Cardiac atrium fibroblast (primary cell): Measurements from ENCODE around the gene OR51I2. TPM values are rescaled to one million over a fixed set of nuclear protein-coding genes. Genes with fewer than 3 reads are reported as not detected.

ENCODE experiments used
- total RNA-seq: library from RNA; depleted of rRNA; stranded (reverse); fragments of >200 nt; gene quantifications from 2 replicates; pipeline ENCODE4 v1.2.3, GENCODE V29; 2015

Gene OR51I2
- total RNA-seq: not detected in 2 replicates

GRCh38 chr11:5449023-5449422, at the start of gene OR51I2:
OR51I2 (plus strand) TSS chr11:5449323; CDS start chr11:5453489, 4,166 bp downstream.

GRCh38 chr11:5421811-5422210, 27.3 kb upstream of the OR51I2 start, which contains the start of gene OR51Q1:
OR51Q1 (plus strand) TSS chr11:5422111; CDS start chr11:5422201, 90 bp downstream.

GRCh38 chr11:5441414-5441813, 7.7 kb upstream of the OR51I2 start, which contains the start of gene OR51I1:
OR51I1 (minus strand) TSS chr11:5441514; CDS start chr11:5441514, 0 bp downstream.

GRCh38 chr11:5488385-5488784, 39.3 kb downstream of the OR51I2 start, which contains the start of gene OR52D1:
OR52D1 (plus strand) TSS chr11:5488685; CDS start chr11:5488707, 22 bp downstream.

Other genes starting within 250 kb of the OR51I2 start
- not detected in 2 replicates for gene OR51V1, start 248.6 kb upstream of the OR51I2 start, total RNA-seq
- not detected in 2 replicates for gene HBB, start 222.3 kb upstream of the OR51I2 start, total RNA-seq
- gene HBD, start 214.8 kb upstream of the OR51I2 start, total RNA-seq: not detected in 2 replicates
- gene HBG1, start 199.5 kb upstream of the OR51I2 start, total RNA-seq: not detected in 2 replicates
- not detected in 2 replicates for gene HBG2, start 194.5 kb upstream of the OR51I2 start, total RNA-seq
- not detected in 2 replicates for gene HBE1, start 179.4 kb upstream of the OR51I2 start, total RNA-seq
- gene OR51B4, start 147.4 kb upstream of the OR51I2 start, total RNA-seq: not detected in 2 replicates
- not detected in 2 replicates for gene OR51B2, start 125.0 kb upstream of the OR51I2 start, total RNA-seq
- not detected in 2 replicates for gene OR51B5, start 105.8 kb upstream of the OR51I2 start, total RNA-seq
- not detected in 2 replicates for gene OR51B6, start 97.8 kb upstream of the OR51I2 start, total RNA-seq
- gene OR51M1, start 65.5 kb upstream of the OR51I2 start, total RNA-seq: not detected in 2 replicates
- not detected in 2 replicates for gene OR51Q1, start 27.2 kb upstream of the OR51I2 start, total RNA-seq
- gene OR51I1, start 7.8 kb upstream of the OR51I2 start, total RNA-seq: not detected in 2 replicates
- not detected in 2 replicates for gene OR52D1, start 39.4 kb downstream of the OR51I2 start, total RNA-seq
- gene UBQLN3, start 60.6 kb downstream of the OR51I2 start, total RNA-seq: not detected in 2 replicates
- 0.36 TPM in 1 of 2 replicates, not detected in the other for gene UBQLNL, start 67.4 kb downstream of the OR51I2 start, total RNA-seq
- not detected in 2 replicates for gene OR52H1, start 99.2 kb downstream of the OR51I2 start, total RNA-seq
- gene OR52B6, start 131.6 kb downstream of the OR51I2 start, total RNA-seq: not detected in 2 replicates
- gene TRIM6, start 147.3 kb downstream of the OR51I2 start, total RNA-seq: 0.32 and 0.72 TPM in 2 replicates
- gene TRIM34, start 175.7 kb downstream of the OR51I2 start, total RNA-seq: 6.0 and 7.8 TPM in 2 replicates
- gene TRIM5, start 235.8 kb downstream of the OR51I2 start, total RNA-seq: 12.0 and 16.2 TPM in 2 replicates
- 21.7 and 56.9 TPM in 2 replicates for gene TRIM22, start 240.5 kb downstream of the OR51I2 start, total RNA-seq